Right lobe of liver (tissue), 4 donors: Measurements from ENCODE around the gene NCOA6.

Source experiments
- CTCF ChIP-seq, 4 donors: fragments of 200-600 bp in 3 of 4; fragments of 450-650 bp in 1 of 4; IDR thresholded peaks; one replicate each; pipeline versions ENCODE4 v1.5.1 to v1.8.0; 2016 to 2022; ENCODE audit warnings: antibody characterized with exemption in 4 of 4, mild to moderate bottlenecking in 2 of 4
- POLR2A ChIP-seq: fragments of 450-650 bp; IDR thresholded peaks from one replicate; pipeline ENCODE4 v1.6.1; 2017; ENCODE audit warnings: antibody characterized with exemption, mild to moderate bottlenecking
- donor health status: DM: no; HTN: no; CAD: no.
- donor health status: DM: no; HTN: no; CAD: no.
- donor health status: DM: no; HTN: yes; CAD: no.

- TF ChIP-seq POLR2A (no peak), CTCF (IDR thresholded peaks at IDR 0.05) (no peak)
Observed at GRCh38 chr20:34751453-34751852, 74.0 kb downstream of the NCOA6 start.
